A549 (cell line): Measurements from ENCODE around the gene C3orf70. TPM values are rescaled to one million over a fixed set of nuclear protein-coding genes. Genes with fewer than 3 reads are reported as not detected.

Experiments used
- ATAC-seq, 2 experiments: fragments of 200-7000 bp in 1 of 2; fragments of >200 bp in 1 of 2; cut with Nextera tagmentation in 1 of 2; cut with Tn5 transposase in 1 of 2; 3 replicates each; pipeline versions ENCODE4 v1.8.0 to v1.9.1; 2018 to 2020; ENCODE audit warnings: mild to moderate bottlenecking in 1 of 2, moderate library complexity in 1 of 2
- CTCF ChIA-PET: fragments of 300-600 bp; sonication (Branson Sonifier 250); formaldehyde crosslinking; extraction: SDS; loops from one replicate; lab custom pipeline; 2021; ENCODE audit warnings: antibody characterized with exemption, inconsistent platforms; lab: Yijun Ruan, JAX
- POLR2A ChIA-PET: fragments of 350-600 bp; formaldehyde crosslinking; extraction: SDS; loops from one replicate; lab custom pipeline; 2021; ENCODE audit warnings: antibody characterized with exemption, inconsistent platforms; lab: Yijun Ruan, JAX
- DNase-seq, 2 experiments: peaks; one replicate each; pipeline versions ENCODE4 v3.0.0 to v3.0.0-alpha.2; 2011 to 2016; ENCODE audit warnings: low read depth in 1 of 2, low spot score in 1 of 2
- FAIRE-seq: peaks from 2 replicates; lab custom pipeline; 2011; peaks lifted over from hg19 to GRCh38; lab: Jason Lieb, UNC
- H3K27ac ChIP-seq, 2 experiments: fragments of >200 bp; sonication (Bioruptor Twin); formaldehyde crosslinking; 3 replicates each; pipeline ENCODE4 v1.5.1; 2016 to 2017
- H3K4me1 ChIP-seq: fragments of >200 bp; sonication (Bioruptor Twin); formaldehyde crosslinking; 3 replicates; pipeline ENCODE4 v1.6.1; 2016
- H3K4me2 ChIP-seq: fragments of >200 bp; sonication (Bioruptor Twin); formaldehyde crosslinking; 3 replicates; pipeline ENCODE4 v1.6.1; 2016
- H3K4me3 ChIP-seq: fragments of >200 bp; sonication (Bioruptor Twin); formaldehyde crosslinking; 3 replicates; pipeline ENCODE4 v1.5.1; 2016
- H3K9me3 ChIP-seq: fragments of >200 bp; sonication (Bioruptor Twin); formaldehyde crosslinking; 3 replicates; pipeline ENCODE4 v1.6.1; 2016
- BHLHE40 ChIP-seq: IDR thresholded peaks from 2 replicates; pipeline ENCODE4 v1.6.1; 2012; ENCODE audit warnings: low read depth, low read length, inconsistent platforms
- CBX8 ChIP-seq: fragments of 200-600 bp; sonication (generic); IDR thresholded peaks from 2 replicates; pipeline ENCODE4 v1.6.1; 2016
- ELK1 ChIP-seq: fragments of 150-350 bp; IDR thresholded peaks from 2 replicates; pipeline ENCODE4 v1.6.1; 2014; ENCODE audit warnings: low read depth, mild to moderate bottlenecking, low read length
- EP300 ChIP-seq, 2 experiments: fragments of >200 bp; sonication (Bioruptor Twin); formaldehyde crosslinking; IDR thresholded peaks; 2 replicates in 1 of 2; 3 replicates in 1 of 2; pipeline ENCODE4 v1.6.1; 2016 to 2017
- FOSB ChIP-seq: fragments of 250-450 bp; sonication (Bioruptor Pico); IDR thresholded peaks from 2 replicates; pipeline ENCODE4 v1.5.0; 2020; ENCODE audit warnings: mild to moderate bottlenecking, moderate library complexity
- HES2 ChIP-seq: fragments of >200 bp; sonication (Bioruptor Twin); formaldehyde crosslinking; IDR thresholded peaks from 2 replicates; pipeline ENCODE4 v1.6.1; 2016
- HEYL ChIP-seq: fragments of 250-450 bp; sonication (Bioruptor Pico); IDR thresholded peaks from 2 replicates; pipeline ENCODE4 v1.8.0; 2021; ENCODE audit warnings: mild to moderate bottlenecking, moderate library complexity
- HMGXB4 ChIP-seq: fragments of 250-450 bp; sonication (Bioruptor Pico); IDR thresholded peaks from 2 replicates; pipeline ENCODE4 v1.5.0; 2021; ENCODE audit warnings: mild to moderate bottlenecking, moderate library complexity, borderline replicate concordance
- HOXB5 ChIP-seq: fragments of 250-450 bp; sonication (Bioruptor Pico); IDR thresholded peaks from 2 replicates; pipeline ENCODE4 v1.5.0; 2020; ENCODE audit warnings: mild to moderate bottlenecking, moderate library complexity
- JUNB ChIP-seq: fragments of >200 bp; sonication (Bioruptor Twin); formaldehyde crosslinking; IDR thresholded peaks from 2 replicates; pipeline ENCODE4 v1.6.1; 2016
- KDM5A ChIP-seq: fragments of 200-600 bp; sonication (generic); IDR thresholded peaks from 2 replicates; pipeline ENCODE4 v1.6.1; 2016; ENCODE audit warnings: antibody characterized with exemption, mild to moderate bottlenecking
- NFE2L2 ChIP-seq: fragments of 150-350 bp; conservative IDR thresholded peaks from 2 replicates; pipeline ENCODE4 v1.6.1; 2014; ENCODE audit warnings: low read length
- NPAS2 ChIP-seq: fragments of 250-450 bp; sonication (Bioruptor Pico); IDR thresholded peaks from 2 replicates; pipeline ENCODE4 v1.8.0; 2022; ENCODE audit warnings: mild to moderate bottlenecking, moderate library complexity, borderline replicate concordance
- RFX5 ChIP-seq: fragments of 450-650 bp; IDR thresholded peaks from 2 replicates; pipeline ENCODE4 v1.7.1; 2014; ENCODE audit warnings: antibody characterized with exemption, mild to moderate bottlenecking, moderate library complexity
- SMC3 ChIP-seq: fragments of >200 bp; sonication (Bioruptor Twin); formaldehyde crosslinking; IDR thresholded peaks from 3 replicates; pipeline ENCODE4 v1.6.1; 2018; ENCODE audit warnings: inconsistent platforms
- SREBF2 ChIP-seq: fragments of 450-650 bp; IDR thresholded peaks from 2 replicates; pipeline ENCODE4 v1.6.1; 2014; ENCODE audit warnings: mild to moderate bottlenecking, moderate library complexity
- TFCP2L1 ChIP-seq: fragments of 250-450 bp; sonication (Bioruptor Pico); IDR thresholded peaks from 2 replicates; pipeline ENCODE4 v1.5.0; 2021; ENCODE audit warnings: mild to moderate bottlenecking
- ZSCAN20 ChIP-seq: fragments of 250-450 bp; sonication (Bioruptor Pico); IDR thresholded peaks from 2 replicates; pipeline ENCODE4 v1.8.0; 2022; ENCODE audit warnings: mild to moderate bottlenecking, moderate library complexity
- WGBS: methylation state at CpG from one replicate; pipeline ENCODE4 v1.1.6; 2017; ENCODE audit errors: missing lambda C conversion rate; 5-methylcytosine and 5-hydroxymethylcytosine counted together
- polyA plus RNA-seq, 4 experiments: library from polyadenylated mRNA; depleted of rRNA in 3 of 4; stranded (reverse); fragments of >200 nt; fragmentation: RNase III in 1 of 4; extraction: RNeasy Plus Mini Kit Qiagen cat#74134 plus additional on column Dnase treatment in 1 of 4; gene quantifications; 2 replicates in 3 of 4; 3 replicates in 1 of 4; pipeline ENCODE4 v1.2.3, GENCODE V29; 2011 to 2017
- TF ChIP-seq, protein P1 (sequence below): fragments of 250-450 bp; sonication (Bioruptor Pico); IDR thresholded peaks from 2 replicates; pipeline ENCODE4 v1.5.0; 2020; ENCODE audit warnings: low read depth, mild to moderate bottlenecking, moderate library complexity
- TF ChIP-seq, protein P2 (sequence below): fragments of 450-650 bp; IDR thresholded peaks from 2 replicates; pipeline ENCODE4 v1.6.1; 2014; ENCODE audit warnings: antibody characterized with exemption

The C3orf70 gene
- polyA plus RNA-seq, 2 of the 4 experiments (the other 2 are of a cell fraction): 0.01 TPM; not detected in 1

DNA sequence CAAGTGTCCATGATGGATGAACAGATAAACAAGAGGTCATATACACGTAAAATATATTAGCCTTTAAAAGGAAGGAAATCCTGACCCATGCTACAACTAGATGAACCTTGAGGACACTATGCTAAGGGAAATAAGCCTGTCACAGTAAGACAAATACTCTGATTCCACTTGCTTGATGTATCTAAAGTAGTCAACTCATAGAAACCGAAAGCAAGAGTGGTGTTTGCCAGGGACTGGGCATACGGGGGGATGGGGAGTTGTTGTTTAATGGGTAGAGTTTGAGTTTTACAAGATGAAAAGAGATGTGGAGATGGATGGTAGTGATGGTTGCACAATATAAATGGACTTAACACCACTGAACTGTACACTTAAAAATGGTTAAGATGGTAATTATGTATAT is 65.4 kb downstream of the C3orf70 start:
- CTCF ChIA-PET: no interaction called here
- no peak for FAIRE-seq
- DNase-seq: no peak
- Histone ChIP-seq H3K4me2 (no peak overlapping the region), H3K4me1 (no peaks in the 10 kb centered on the region)
- TF ChIP-seq RFX5 (no peak), KDM5A (no peak), SMC3 (no peak), HMGXB4 (CRISPR knock-in tag) (no peak), ZSCAN20 (CRISPR knock-in tag) (no peak), EP300 (IDR thresholded peaks at IDR 0.05) (no peak), JUNB (no peak)
- TF ChIP-seq, protein P1, sequence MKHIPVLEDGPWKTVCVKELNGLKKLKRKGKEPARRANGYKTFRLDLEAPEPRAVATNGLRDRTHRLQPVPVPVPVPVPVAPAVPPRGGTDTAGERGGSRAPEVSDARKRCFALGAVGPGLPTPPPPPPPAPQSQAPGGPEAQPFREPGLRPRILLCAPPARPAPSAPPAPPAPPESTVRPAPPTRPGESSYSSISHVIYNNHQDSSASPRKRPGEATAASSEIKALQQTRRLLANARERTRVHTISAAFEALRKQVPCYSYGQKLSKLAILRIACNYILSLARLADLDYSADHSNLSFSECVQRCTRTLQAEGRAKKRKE (CRISPR knock-in tag): no peak
- TF ChIP-seq, all 56 proteins: peak for 0
- Histone ChIP-seq H3K4me3 (no peak overlapping the region), H3K27ac (no peak overlapping the region), H3K9me3 (no peaks in the 10 kb centered on the region)
- POLR2A ChIA-PET: no interaction called here
- ATAC-seq: no peak
- WGBS: 69% methylated on average over 3 of the region's 3 CpGs

- H3K27ac ChIP-seq: no peak overlapping the region
- no peak for TF ChIP-seq TFCP2L1 (CRISPR knock-in tag)
- H3K4me3 ChIP-seq: no peak overlapping the region
- WGBS: 35% methylated on average over 5 of the region's 5 CpGs
- ATAC-seq (no peak), DNase-seq (no peak), FAIRE-seq (no peak)
- no peaks in the 10 kb centered on the region for H3K4me1 ChIP-seq
- ChIA-PET POLR2A (no interaction called here), CTCF (interaction anchor here (0.8 to 1.2 kb wide), 2 partner anchors 10 to 14 kb away, joined by 3 read pairs; no protein-coding TSS in a partner anchor)
- no peaks in the 10 kb centered on the region for H3K9me3 ChIP-seq
- no peak overlapping the region for H3K4me2 ChIP-seq
These were observed 68.0 kb downstream of the C3orf70 start for GRCh38 chr3:185084901-185085300.

DNA sequence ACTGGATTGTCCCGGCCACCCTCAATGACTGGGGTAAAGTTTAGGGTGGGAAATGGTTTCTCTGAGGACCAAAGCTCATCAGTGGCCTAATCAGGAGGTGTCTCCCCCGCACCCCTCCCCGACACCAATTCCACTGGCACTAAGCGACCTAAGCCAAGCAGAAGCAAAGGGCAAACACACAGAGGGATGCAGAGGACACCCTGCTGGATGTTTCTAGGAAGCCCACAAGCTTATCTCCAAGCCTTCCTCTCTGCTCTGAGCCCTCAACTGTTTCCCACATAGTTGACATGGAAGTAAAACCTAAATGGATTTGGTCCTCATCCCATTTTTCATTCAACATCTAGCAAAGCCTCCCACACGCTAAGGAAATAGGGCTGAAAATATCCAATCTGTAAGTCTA is 68.5 kb downstream of the C3orf70 start:
- no peaks in the 10 kb centered on the region for H3K9me3 ChIP-seq
- WGBS: 68% methylated on average over 5 of the region's 5 CpGs
- H3K4me1 ChIP-seq: no peaks in the 10 kb centered on the region
- no peak overlapping the region for H3K4me3 ChIP-seq
- DNase-seq (no peak), ATAC-seq (no peak), FAIRE-seq (no peak)
- ChIA-PET CTCF (interaction anchor here (0.8 to 1.2 kb wide), 2 partner anchors 10 to 13 kb away, joined by 3 read pairs; no protein-coding TSS in a partner anchor), POLR2A (no interaction called here)
- TF ChIP-seq HES2 (no peak), ELK1 (no peak), CBX8 (no peak), HMGXB4 (CRISPR knock-in tag) (no peak), FOSB (CRISPR knock-in tag) (no peak), NPAS2 (CRISPR knock-in tag) (no peak), SREBF2 (no peak), RFX5 (no peak), NFE2L2 (no peak), HOXB5 (no peak), HEYL (CRISPR knock-in tag) (no peak), BHLHE40 (no peak)
- TF ChIP-seq, protein P1 (CRISPR knock-in tag): no peak
- TF ChIP-seq, protein P2, sequence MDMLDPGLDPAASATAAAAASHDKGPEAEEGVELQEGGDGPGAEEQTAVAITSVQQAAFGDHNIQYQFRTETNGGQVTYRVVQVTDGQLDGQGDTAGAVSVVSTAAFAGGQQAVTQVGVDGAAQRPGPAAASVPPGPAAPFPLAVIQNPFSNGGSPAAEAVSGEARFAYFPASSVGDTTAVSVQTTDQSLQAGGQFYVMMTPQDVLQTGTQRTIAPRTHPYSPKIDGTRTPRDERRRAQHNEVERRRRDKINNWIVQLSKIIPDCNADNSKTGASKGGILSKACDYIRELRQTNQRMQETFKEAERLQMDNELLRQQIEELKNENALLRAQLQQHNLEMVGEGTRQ: no peak
- H3K4me2 ChIP-seq: no peak overlapping the region
- H3K27ac ChIP-seq: no peak overlapping the region
